ENCODE data around the gene MINDY4. TPM values are rescaled to one million over a fixed set of nuclear protein-coding genes. Genes with fewer than 3 reads are reported as not detected.

Gene MINDY4
- total RNA-seq, 3 donors from 2014 or later (not counting 1 experiment from before 2014, with no cell fraction given) = 1.1 to 1.7 (median 1.1) TPM

- H3K27ac ChIP-seq (ENCODE audit: low read length) = no peak overlapping the region
- intact Hi-C loops (cut with micrococcal nuclease) = no loop called here
- no peak for ATAC-seq
- Mint-ChIP-seq H3K4me1 (no peaks in the 10 kb centered on the region), H3K36me3 (peaks cover 7% of the 10 kb centered on the region), H3K9me3 (peaks cover 0 to 3% of the 10 kb centered on the region in 2 donors), H3K27ac (no peak overlapping the region), H3K4me3 (no peak overlapping the region), H3K27me3 (ENCODE audit: low read depth in 2 of 2) (no peaks in the 10 kb centered on the region)
- TF ChIP-seq, protein P1, sequence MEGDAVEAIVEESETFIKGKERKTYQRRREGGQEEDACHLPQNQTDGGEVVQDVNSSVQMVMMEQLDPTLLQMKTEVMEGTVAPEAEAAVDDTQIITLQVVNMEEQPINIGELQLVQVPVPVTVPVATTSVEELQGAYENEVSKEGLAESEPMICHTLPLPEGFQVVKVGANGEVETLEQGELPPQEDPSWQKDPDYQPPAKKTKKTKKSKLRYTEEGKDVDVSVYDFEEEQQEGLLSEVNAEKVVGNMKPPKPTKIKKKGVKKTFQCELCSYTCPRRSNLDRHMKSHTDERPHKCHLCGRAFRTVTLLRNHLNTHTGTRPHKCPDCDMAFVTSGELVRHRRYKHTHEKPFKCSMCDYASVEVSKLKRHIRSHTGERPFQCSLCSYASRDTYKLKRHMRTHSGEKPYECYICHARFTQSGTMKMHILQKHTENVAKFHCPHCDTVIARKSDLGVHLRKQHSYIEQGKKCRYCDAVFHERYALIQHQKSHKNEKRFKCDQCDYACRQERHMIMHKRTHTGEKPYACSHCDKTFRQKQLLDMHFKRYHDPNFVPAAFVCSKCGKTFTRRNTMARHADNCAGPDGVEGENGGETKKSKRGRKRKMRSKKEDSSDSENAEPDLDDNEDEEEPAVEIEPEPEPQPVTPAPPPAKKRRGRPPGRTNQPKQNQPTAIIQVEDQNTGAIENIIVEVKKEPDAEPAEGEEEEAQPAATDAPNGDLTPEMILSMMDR (IDR thresholded peaks at IDR 0.05) = no peak
- DNase-seq = no peak
- no peak overlapping the region for H3K4me3 ChIP-seq (ENCODE audit: low read length)
- H3K36me3 ChIP-seq (ENCODE audit: control insufficient read depth, insufficient read depth, low read length) = no peaks in the 10 kb centered on the region
- WGBS (ENCODE audit: insufficient coverage) = 89% methylated on average over 4 of the region's 4 CpGs
- H3K27me3 ChIP-seq (ENCODE audit: control insufficient read depth, insufficient read depth, low read length) = no peaks in the 10 kb centered on the region
- H3K4me1 ChIP-seq (ENCODE audit: control insufficient read depth, insufficient read depth, low read length) = no peaks in the 10 kb centered on the region
- H3K9me3 ChIP-seq (ENCODE audit: control insufficient read depth, insufficient read depth, low read length) = peaks cover 9% of the 10 kb centered on the region
Measured at GRCh38 chr7:30837581-30837980, 66.4 kb downstream of the MINDY4 start.

DNA sequence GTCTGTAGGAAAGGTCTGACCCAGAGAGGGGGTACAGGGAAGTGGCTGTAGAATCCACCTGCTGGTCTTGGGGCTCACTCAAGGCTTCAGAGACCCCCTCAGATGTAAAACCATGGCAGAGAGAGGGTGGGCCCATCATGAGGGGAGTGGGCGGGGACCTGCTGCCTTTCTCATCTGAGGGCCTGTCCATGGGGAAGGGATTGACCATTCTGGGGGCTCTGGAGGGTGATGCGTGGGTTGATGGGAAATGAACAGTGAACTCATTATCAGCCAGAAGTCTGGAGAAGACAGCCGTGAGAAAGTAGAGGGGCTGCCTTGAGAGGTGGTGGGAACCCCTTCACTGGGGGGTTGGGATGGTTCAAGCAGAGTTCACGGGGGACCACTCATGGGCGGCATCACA is 66.8 kb downstream of the MINDY4 start:
- ATAC-seq = no peak
- H3K27me3 ChIP-seq (ENCODE audit: control insufficient read depth, insufficient read depth, low read length) = no peaks in the 10 kb centered on the region
- Mint-ChIP-seq H3K36me3 (peaks cover 7% of the 10 kb centered on the region), H3K4me3 (no peak overlapping the region), H3K4me1 (no peaks in the 10 kb centered on the region), H3K27ac (no peak overlapping the region), H3K27me3 (ENCODE audit: low read depth in 2 of 2) (no peaks in the 10 kb centered on the region), H3K9me3 (peaks cover 0 to 3% of the 10 kb centered on the region in 2 donors)
- intact Hi-C loops (cut with micrococcal nuclease) = no loop called here
- no peaks in the 10 kb centered on the region for H3K4me1 ChIP-seq (ENCODE audit: control insufficient read depth, insufficient read depth, low read length)
- no peak overlapping the region for H3K27ac ChIP-seq (ENCODE audit: low read length)
- H3K9me3 ChIP-seq (ENCODE audit: control insufficient read depth, insufficient read depth, low read length) = peaks cover 9% of the 10 kb centered on the region
- TF ChIP-seq, protein P1 (IDR thresholded peaks at IDR 0.05) = no peak
- no peak for DNase-seq
- no peaks in the 10 kb centered on the region for H3K36me3 ChIP-seq (ENCODE audit: control insufficient read depth, insufficient read depth, low read length)
- no peak overlapping the region for H3K4me3 ChIP-seq (ENCODE audit: low read length)
- WGBS (ENCODE audit: insufficient coverage) = 94% methylated on average over 5 of the region's 5 CpGs

DNA sequence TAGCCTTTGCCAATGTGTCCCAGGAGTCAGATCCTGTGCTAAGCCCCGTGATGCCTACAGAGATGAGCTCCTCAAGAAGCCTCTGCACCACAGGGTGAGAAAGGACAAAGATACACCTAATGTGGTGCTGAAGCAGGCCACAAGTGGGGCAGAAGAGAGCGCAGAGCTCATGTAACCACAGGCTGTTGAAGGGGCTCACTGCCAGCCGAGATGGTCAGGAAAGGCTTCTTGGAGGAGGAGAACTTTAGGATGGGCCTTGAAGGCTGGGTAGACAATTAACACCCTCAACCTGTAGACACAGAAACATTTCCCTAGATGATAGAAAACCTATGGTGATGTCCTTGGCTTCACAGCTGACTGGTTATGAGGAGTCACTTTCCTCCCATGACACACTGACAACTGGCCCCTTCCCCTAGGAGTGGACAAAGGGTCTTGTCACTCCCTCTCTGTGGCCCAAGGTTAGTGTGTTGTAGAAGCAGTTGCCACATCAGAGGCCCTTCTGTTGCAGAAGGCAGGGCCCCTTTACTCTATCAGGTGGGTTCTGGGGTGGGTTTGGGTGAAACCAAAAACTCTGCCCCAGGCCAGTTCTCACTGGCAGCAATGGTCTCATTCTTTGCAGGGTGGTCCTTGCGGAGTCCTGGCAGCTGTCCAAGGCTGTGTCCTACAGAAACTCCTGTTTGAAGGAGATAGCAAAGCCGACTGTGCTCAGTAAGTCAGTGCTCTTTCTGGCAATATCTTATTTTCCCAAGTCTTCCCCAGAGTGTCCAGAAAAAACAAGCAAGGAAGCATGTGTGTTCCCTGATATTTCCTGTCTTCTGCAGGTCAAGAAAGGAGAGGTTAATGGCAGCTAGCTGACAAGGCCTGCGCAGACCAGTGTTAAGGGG is 69.2 kb downstream of the MINDY4 start:
- TF ChIP-seq, protein P1 (IDR thresholded peaks at IDR 0.05) = no peak
- Histone ChIP-seq H3K4me3 (ENCODE audit: low read length) (no peak overlapping the region), H3K36me3 (ENCODE audit: control insufficient read depth, insufficient read depth, low read length) (no peaks in the 10 kb centered on the region), H3K27ac (ENCODE audit: low read length) (no peak overlapping the region), H3K9me3 (ENCODE audit: control insufficient read depth, insufficient read depth, low read length) (no peaks in the 10 kb centered on the region), H3K4me1 (ENCODE audit: control insufficient read depth, insufficient read depth, low read length) (no peaks in the 10 kb centered on the region), H3K27me3 (ENCODE audit: control insufficient read depth, insufficient read depth, low read length) (no peaks in the 10 kb centered on the region)
- Mint-ChIP-seq H3K36me3 (no peaks in the 10 kb centered on the region), H3K27me3 (ENCODE audit: low read depth in 2 of 2) (no peaks in the 10 kb centered on the region), H3K4me3 (no peak overlapping the region), H3K4me1 (no peaks in the 10 kb centered on the region), H3K9me3 (no peaks in the 10 kb centered on the region), H3K27ac (no peak overlapping the region)
- WGBS (ENCODE audit: insufficient coverage) = 88% methylated on average over 6 of the region's 6 CpGs
- DNase-seq (no peak), ATAC-seq (no peak)
- intact Hi-C loops (cut with micrococcal nuclease) = no loop called here
